Measurements from ENCODE around the gene CELSR1. TPM values are rescaled to one million over a fixed set of nuclear protein-coding genes. Genes with fewer than 3 reads are reported as not detected.

CELSR1 gene
- total RNA-seq, 1 donor from 2014 or later: 27.9 TPM

DNA sequence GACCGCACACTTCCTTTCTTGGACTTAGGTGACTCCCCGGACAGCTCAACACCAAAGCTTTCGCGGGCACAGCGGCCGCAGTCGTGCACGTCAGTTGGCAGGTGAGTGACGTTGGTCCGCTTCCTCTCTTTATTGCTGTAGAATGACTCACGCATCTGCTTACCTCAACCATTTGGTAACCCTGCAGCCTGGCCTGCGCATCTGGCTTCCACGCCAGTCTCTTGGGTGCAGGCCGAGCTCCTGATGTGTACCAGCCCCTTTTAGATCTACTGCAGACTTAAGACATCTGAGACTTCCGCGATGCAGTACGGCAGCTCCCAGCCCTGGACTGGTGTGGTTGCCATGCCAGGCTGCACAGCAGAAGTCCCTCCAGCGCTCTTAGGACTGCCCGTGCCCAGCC is 214.3 kb downstream of the CELSR1 start:
- Mint-ChIP-seq H3K27me3 (ENCODE audit: low read depth) (no peaks in the 10 kb centered on the region), H3K36me3 (ENCODE audit: low read depth) (peaks cover 2% of the 10 kb centered on the region), H3K4me3 (ENCODE audit: unreplicated experiment) (no peak overlapping the region), H3K27ac (ENCODE audit: unreplicated experiment) (no peak overlapping the region), H3K9me3 (ENCODE audit: low read depth) (no peaks in the 10 kb centered on the region), H3K4me1 (ENCODE audit: low read depth) (no peaks in the 10 kb centered on the region)
- peak; percentile 56 for DNase-seq (ENCODE audit: low spot score)
- TF ChIP-seq, protein P1, sequence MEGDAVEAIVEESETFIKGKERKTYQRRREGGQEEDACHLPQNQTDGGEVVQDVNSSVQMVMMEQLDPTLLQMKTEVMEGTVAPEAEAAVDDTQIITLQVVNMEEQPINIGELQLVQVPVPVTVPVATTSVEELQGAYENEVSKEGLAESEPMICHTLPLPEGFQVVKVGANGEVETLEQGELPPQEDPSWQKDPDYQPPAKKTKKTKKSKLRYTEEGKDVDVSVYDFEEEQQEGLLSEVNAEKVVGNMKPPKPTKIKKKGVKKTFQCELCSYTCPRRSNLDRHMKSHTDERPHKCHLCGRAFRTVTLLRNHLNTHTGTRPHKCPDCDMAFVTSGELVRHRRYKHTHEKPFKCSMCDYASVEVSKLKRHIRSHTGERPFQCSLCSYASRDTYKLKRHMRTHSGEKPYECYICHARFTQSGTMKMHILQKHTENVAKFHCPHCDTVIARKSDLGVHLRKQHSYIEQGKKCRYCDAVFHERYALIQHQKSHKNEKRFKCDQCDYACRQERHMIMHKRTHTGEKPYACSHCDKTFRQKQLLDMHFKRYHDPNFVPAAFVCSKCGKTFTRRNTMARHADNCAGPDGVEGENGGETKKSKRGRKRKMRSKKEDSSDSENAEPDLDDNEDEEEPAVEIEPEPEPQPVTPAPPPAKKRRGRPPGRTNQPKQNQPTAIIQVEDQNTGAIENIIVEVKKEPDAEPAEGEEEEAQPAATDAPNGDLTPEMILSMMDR (IDR thresholded peaks at IDR 0.05): no peak

DNA sequence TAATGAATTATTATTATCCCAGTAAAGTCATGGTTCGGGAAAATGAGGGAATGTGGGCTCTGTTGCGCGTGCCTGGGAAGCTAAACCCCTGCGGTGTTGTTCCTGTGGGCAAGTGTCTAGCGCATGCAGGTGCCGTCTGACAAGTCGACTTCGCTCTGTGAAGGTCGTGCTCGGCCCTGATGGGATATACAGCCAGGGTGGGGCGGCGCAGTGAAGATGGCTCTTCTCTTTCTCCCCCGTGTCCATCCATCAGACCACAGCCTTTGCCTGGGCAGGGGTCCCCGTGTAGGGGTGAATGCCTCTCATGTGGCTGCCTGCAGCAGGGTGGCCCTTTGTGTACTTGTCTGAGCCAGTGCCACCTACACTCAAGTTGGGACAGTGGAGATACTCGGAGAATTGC is 214.7 kb downstream of the CELSR1 start:
- no peak for DNase-seq (ENCODE audit: low spot score)
- Mint-ChIP-seq H3K4me3 (ENCODE audit: unreplicated experiment) (no peak overlapping the region), H3K4me1 (ENCODE audit: low read depth) (no peaks in the 10 kb centered on the region), H3K9me3 (ENCODE audit: low read depth) (no peaks in the 10 kb centered on the region), H3K36me3 (ENCODE audit: low read depth) (peaks cover 2% of the 10 kb centered on the region), H3K27ac (ENCODE audit: unreplicated experiment) (no peak overlapping the region), H3K27me3 (ENCODE audit: low read depth) (no peaks in the 10 kb centered on the region)
- TF ChIP-seq, protein P1 (IDR thresholded peaks at IDR 0.05): no peak

DNA sequence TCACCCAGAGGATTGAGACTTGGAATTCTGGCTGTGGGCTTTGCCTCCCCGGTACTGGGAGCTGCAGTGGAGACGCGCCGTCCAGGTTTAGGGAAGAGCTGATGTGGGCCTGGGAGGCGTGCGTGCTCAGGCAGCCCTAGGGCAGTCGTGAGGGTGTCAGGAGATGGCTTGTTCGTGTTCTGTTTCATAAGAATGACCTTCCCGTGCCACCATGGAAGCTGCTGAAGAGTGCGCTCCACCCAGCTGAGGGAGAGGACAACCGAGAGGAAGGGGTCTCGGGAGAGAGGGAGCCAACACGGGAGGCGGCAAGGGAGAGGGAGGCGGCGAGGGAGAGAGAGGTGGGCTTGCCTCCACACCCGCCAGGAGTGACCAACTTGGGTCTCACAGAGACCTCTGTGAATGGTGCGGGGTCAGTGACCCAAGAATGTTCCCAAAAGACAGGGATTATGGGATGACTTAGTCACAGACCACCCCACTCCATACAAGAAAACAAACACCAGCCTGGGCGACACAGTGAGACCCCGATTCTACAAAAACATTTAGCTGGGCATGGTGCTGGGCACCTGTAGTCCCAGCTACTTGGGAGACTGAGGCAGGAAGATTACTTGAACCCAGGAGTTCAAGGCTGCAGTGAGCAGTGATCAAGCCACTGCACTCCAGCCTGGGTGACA is 216.6 kb downstream of the CELSR1 start:
- Mint-ChIP-seq H3K27me3 (ENCODE audit: low read depth) (no peaks in the 10 kb centered on the region), H3K27ac (ENCODE audit: unreplicated experiment) (no peak overlapping the region), H3K4me1 (ENCODE audit: low read depth) (no peaks in the 10 kb centered on the region), H3K4me3 (ENCODE audit: unreplicated experiment) (no peak overlapping the region), H3K9me3 (ENCODE audit: low read depth) (no peaks in the 10 kb centered on the region), H3K36me3 (ENCODE audit: low read depth) (peaks cover 2% of the 10 kb centered on the region)
- DNase-seq (ENCODE audit: low spot score): peak; percentile 71
- TF ChIP-seq, protein P1 (IDR thresholded peaks at IDR 0.05): no peak

DNA sequence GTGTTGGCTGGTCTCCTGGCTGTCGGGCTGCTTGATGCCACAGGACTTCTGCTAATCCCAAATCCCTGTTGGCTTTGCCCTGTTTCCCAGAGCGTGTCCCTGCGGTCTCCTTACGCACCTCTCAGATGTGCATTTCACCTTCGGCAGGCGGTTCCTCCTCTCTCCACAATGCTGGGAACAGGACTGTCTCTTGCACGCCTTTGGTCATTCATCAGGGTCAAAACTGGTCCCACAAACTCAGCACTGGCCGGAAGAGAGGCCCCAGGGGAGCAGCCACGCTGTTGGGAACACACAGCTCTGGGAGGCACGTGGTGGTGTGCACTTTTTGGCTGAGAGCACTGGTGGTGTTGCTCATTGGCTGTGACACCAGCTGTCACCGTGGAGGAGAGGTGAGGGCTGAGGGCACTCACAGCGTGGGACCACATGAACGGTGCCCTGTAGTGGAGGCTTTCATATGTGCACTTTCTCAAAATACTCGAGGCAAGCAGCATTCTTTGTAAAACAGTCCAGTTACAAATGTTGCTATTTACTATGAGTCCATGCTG is 217.2 kb downstream of the CELSR1 start:
- Mint-ChIP-seq H3K27me3 (ENCODE audit: low read depth) (no peaks in the 10 kb centered on the region), H3K4me3 (ENCODE audit: unreplicated experiment) (no peak overlapping the region), H3K4me1 (ENCODE audit: low read depth) (no peaks in the 10 kb centered on the region), H3K9me3 (ENCODE audit: low read depth) (no peaks in the 10 kb centered on the region), H3K36me3 (ENCODE audit: low read depth) (peaks cover 2% of the 10 kb centered on the region), H3K27ac (ENCODE audit: unreplicated experiment) (no peak overlapping the region)
- DNase-seq (ENCODE audit: low spot score): peak; percentile 64
- TF ChIP-seq, protein P1 (IDR thresholded peaks at IDR 0.05): no peak

DNA sequence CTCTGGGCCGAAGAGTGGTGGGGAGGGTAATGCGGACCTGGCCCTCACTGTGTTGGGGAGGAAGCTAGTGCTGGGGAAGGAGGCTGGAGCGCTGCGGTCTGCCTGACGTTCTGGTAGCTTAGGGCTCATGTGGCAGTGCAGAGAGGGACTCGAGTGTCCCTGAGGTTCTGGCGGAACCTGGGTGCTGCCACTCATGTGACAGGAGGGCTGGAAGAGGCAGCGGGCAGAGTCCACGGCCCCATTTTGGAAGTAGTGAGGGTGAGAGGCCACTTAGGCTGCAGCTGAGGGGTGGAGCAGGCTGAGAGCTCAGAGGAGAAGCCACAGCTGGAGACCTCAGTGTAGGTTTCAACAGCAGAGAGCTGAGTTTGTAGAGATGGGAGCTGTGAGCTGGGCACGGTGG is 218.1 kb downstream of the CELSR1 start:
- no peak overlapping the region for H3K4me3 Mint-ChIP-seq (ENCODE audit: unreplicated experiment)
- H3K4me1 Mint-ChIP-seq (ENCODE audit: low read depth): no peaks in the 10 kb centered on the region
- H3K36me3 Mint-ChIP-seq (ENCODE audit: low read depth): peaks cover 2% of the 10 kb centered on the region
- TF ChIP-seq, protein P1 (IDR thresholded peaks at IDR 0.05): no peak
- H3K27me3 Mint-ChIP-seq (ENCODE audit: low read depth): no peaks in the 10 kb centered on the region
- no peak overlapping the region for H3K27ac Mint-ChIP-seq (ENCODE audit: unreplicated experiment)
- peak; percentile 54 for DNase-seq (ENCODE audit: low spot score)
- H3K9me3 Mint-ChIP-seq (ENCODE audit: low read depth): no peaks in the 10 kb centered on the region
